HEK293 (cell line): ENCODE results near the gene IDI1.
A peak's percentile ranks its signal among the peaks of the same experiment; 100 is the strongest.

Experiments used
- FEZF1 ChIP-seq: fragments of 450-650 bp; formaldehyde crosslinking; IDR thresholded peaks from 2 replicates; pipeline ENCODE4 v1.5.1; 2016; ENCODE audit warnings: missing biosample characterization, missing genetic modification characterization
- GLIS1 ChIP-seq: fragments of 450-650 bp; formaldehyde crosslinking; IDR thresholded peaks from 2 replicates; pipeline ENCODE4 v1.5.1; 2016; ENCODE audit warnings: missing biosample characterization, missing genetic modification characterization
- GLIS2 ChIP-seq: fragments of 450-650 bp; formaldehyde crosslinking; IDR thresholded peaks from 2 replicates; pipeline ENCODE4 v1.5.1; 2016; ENCODE audit warnings: missing biosample characterization, missing genetic modification characterization
- RBAK ChIP-seq: fragments of 450-650 bp; formaldehyde crosslinking; IDR thresholded peaks from 2 replicates; pipeline ENCODE4 v1.5.1; 2016; ENCODE audit warnings: missing biosample characterization, missing genetic modification characterization
- SCRT1 ChIP-seq: fragments of 450-650 bp; formaldehyde crosslinking; IDR thresholded peaks from 2 replicates; pipeline ENCODE4 v1.5.1; 2016; ENCODE audit warnings: missing biosample characterization, missing genetic modification characterization, borderline replicate concordance
- SCRT2 ChIP-seq: fragments of 450-650 bp; formaldehyde crosslinking; IDR thresholded peaks from 2 replicates; pipeline ENCODE4 v1.5.1; 2016; ENCODE audit warnings: missing biosample characterization, missing genetic modification characterization
- YY1 ChIP-seq: fragments of 450-650 bp; formaldehyde crosslinking; IDR thresholded peaks from 2 replicates; pipeline ENCODE4 v1.5.1; 2018; ENCODE audit warnings: missing biosample characterization, missing genetic modification characterization
- ZBTB17 ChIP-seq: fragments of 450-650 bp; formaldehyde crosslinking; IDR thresholded peaks from 2 replicates; pipeline ENCODE4 v1.5.1; 2016; ENCODE audit warnings: missing biosample characterization, missing genetic modification characterization
- ZBTB48 ChIP-seq: fragments of 450-650 bp; formaldehyde crosslinking; IDR thresholded peaks from 2 replicates; pipeline ENCODE4 v1.5.1; 2016; ENCODE audit warnings: missing biosample characterization, missing genetic modification characterization
- ZNF2 ChIP-seq: fragments of 450-650 bp; formaldehyde crosslinking; IDR thresholded peaks from 2 replicates; pipeline ENCODE4 v1.5.1; 2016; ENCODE audit warnings: missing biosample characterization, missing genetic modification characterization
- ZNF214 ChIP-seq: fragments of 450-650 bp; formaldehyde crosslinking; IDR thresholded peaks from 2 replicates; pipeline ENCODE4 v1.5.1; 2017; ENCODE audit warnings: missing biosample characterization, mild to moderate bottlenecking, missing genetic modification characterization, borderline replicate concordance
- ZNF302 ChIP-seq: fragments of 450-650 bp; formaldehyde crosslinking; IDR thresholded peaks from 2 replicates; pipeline ENCODE4 v1.5.1; 2016; ENCODE audit warnings: missing biosample characterization, missing genetic modification characterization, low read depth
- ZNF324 ChIP-seq: fragments of 450-650 bp; formaldehyde crosslinking; IDR thresholded peaks from 2 replicates; pipeline ENCODE4 v1.5.1; 2016; ENCODE audit warnings: missing biosample characterization, missing genetic modification characterization
- ZNF37A ChIP-seq: fragments of 450-650 bp; IDR thresholded peaks from 2 replicates; pipeline ENCODE4 v1.5.1; 2018; ENCODE audit warnings: missing biosample characterization, missing genetic modification characterization
- ZNF426 ChIP-seq: fragments of 450-650 bp; formaldehyde crosslinking; IDR thresholded peaks from 2 replicates; pipeline ENCODE4 v1.5.1; 2017; ENCODE audit warnings: missing biosample characterization, missing genetic modification characterization, mild to moderate bottlenecking, inconsistent platforms, moderate library complexity
- ZNF433 ChIP-seq: fragments of 450-650 bp; formaldehyde crosslinking; IDR thresholded peaks from 2 replicates; pipeline ENCODE4 v1.5.1; 2016; ENCODE audit warnings: missing biosample characterization, missing genetic modification characterization, low read depth
- ZNF530 ChIP-seq: fragments of 450-650 bp; formaldehyde crosslinking; IDR thresholded peaks from 2 replicates; pipeline ENCODE4 v1.5.1; 2016; ENCODE audit warnings: low read depth, missing biosample characterization, missing genetic modification characterization
- ZNF660 ChIP-seq: fragments of 450-650 bp; IDR thresholded peaks from 2 replicates; pipeline ENCODE4 v1.5.1; 2018; ENCODE audit warnings: missing biosample characterization, mild to moderate bottlenecking, missing genetic modification characterization
- ZNF677 ChIP-seq: fragments of 450-650 bp; IDR thresholded peaks from 2 replicates; pipeline ENCODE4 v1.5.0; 2018; ENCODE audit warnings: missing biosample characterization, mild to moderate bottlenecking, missing genetic modification characterization, moderate library complexity
- ZNF701 ChIP-seq: fragments of 450-650 bp; formaldehyde crosslinking; IDR thresholded peaks from 2 replicates; pipeline ENCODE4 v1.5.1; 2016; ENCODE audit warnings: missing biosample characterization, missing genetic modification characterization
- ZNF791 ChIP-seq: fragments of 450-650 bp; formaldehyde crosslinking; IDR thresholded peaks from 2 replicates; pipeline ENCODE4 v1.5.1; 2016; ENCODE audit warnings: missing biosample characterization, missing genetic modification characterization
- ZSCAN16 ChIP-seq: fragments of 450-650 bp; formaldehyde crosslinking; IDR thresholded peaks from 2 replicates; pipeline ENCODE4 v1.5.1; 2016; ENCODE audit warnings: missing biosample characterization, missing genetic modification characterization
- TF ChIP-seq, protein P1 (sequence below): fragments of 450-650 bp; formaldehyde crosslinking; conservative IDR thresholded peaks from 2 replicates; pipeline ENCODE4 v1.5.1; 2016; ENCODE audit warnings: low read depth, missing biosample characterization, missing genetic modification characterization
- TF ChIP-seq, protein P2 (sequence below): fragments of 450-650 bp; formaldehyde crosslinking; IDR thresholded peaks from 2 replicates; pipeline ENCODE4 v1.5.1; 2016; ENCODE audit warnings: missing biosample characterization, missing genetic modification characterization, borderline replicate concordance
- TF ChIP-seq, protein P3 (sequence below): fragments of 450-650 bp; formaldehyde crosslinking; IDR thresholded peaks from 2 replicates; pipeline ENCODE4 v1.5.1; 2016; ENCODE audit warnings: missing biosample characterization, missing genetic modification characterization, low read depth

Gene IDI1

DNA sequence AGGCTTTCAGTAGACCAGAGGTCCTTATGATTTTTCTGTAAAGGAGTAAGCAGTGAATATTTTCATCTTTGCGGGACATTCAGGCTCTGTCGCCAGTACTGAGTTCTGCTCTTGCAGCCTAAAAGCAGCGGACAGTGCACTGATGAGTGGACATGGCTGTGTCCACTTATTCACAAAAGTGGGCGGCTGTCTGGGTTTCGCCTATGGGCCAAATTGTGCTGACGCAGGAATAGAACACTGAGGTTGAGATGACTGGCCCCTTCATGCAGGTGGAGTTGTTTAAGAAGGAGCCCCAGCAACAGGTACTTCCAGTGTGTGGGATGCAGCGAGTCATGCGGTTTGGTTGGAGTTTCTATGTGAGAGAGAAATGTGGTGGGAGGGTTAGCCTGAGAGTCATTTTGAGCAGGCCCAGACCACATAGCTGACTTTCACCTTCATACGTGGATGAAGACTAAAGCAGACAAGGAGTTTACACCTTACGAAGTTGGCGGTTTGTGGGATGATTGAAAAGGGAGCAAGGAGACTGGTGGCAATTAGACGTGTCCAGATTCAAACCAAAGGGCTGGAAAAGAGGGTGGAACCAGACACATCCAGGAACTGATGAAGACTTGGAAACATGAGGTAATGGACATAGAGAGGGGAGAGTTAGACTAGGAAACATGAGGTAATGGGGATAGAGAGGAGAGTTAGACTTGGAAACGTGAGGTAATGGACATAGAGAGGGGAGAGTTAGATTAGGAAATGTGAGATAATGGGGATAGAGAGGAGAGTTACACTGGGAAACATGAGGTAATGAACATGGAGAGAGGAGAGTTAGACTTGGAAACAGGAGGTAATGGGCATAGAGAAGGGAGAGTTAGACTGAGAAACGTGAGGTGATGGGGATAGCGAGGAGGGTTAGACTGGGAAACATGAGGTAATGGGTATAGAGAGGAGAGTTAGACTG lies 45.5 kb upstream of the IDI1 start (continued):
- TF ChIP-seq ZNF426 (tag by site-specific recombination) = no peak
- TF ChIP-seq, protein P1, sequence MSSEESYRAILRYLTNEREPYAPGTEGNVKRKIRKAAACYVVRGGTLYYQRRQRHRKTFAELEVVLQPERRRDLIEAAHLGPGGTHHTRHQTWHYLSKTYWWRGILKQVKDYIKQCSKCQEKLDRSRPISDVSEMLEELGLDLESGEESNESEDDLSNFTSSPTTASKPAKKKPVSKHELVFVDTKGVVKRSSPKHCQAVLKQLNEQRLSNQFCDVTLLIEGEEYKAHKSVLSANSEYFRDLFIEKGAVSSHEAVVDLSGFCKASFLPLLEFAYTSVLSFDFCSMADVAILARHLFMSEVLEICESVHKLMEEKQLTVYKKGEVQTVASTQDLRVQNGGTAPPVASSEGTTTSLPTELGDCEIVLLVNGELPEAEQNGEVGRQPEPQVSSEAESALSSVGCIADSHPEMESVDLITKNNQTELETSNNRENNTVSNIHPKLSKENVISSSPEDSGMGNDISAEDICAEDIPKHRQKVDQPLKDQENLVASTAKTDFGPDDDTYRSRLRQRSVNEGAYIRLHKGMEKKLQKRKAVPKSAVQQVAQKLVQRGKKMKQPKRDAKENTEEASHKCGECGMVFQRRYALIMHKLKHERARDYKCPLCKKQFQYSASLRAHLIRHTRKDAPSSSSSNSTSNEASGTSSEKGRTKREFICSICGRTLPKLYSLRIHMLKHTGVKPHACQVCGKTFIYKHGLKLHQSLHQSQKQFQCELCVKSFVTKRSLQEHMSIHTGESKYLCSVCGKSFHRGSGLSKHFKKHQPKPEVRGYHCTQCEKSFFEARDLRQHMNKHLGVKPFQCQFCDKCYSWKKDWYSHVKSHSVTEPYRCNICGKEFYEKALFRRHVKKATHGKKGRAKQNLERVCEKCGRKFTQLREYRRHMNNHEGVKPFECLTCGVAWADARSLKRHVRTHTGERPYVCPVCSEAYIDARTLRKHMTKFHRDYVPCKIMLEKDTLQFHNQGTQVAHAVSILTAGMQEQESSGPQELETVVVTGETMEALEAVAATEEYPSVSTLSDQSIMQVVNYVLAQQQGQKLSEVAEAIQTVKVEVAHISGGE = no peak
- no peak for TF ChIP-seq ZNF324 (tag by site-specific recombination)
- no peak for TF ChIP-seq GLIS2 (tag by site-specific recombination)
- TF ChIP-seq ZSCAN16 (tag by site-specific recombination) = no peak
- TF ChIP-seq FEZF1 (tag by site-specific recombination) = no peak
- TF ChIP-seq ZBTB48 = no peak
- TF ChIP-seq ZNF302 (tag by site-specific recombination) = no peak
- TF ChIP-seq SCRT2 (tag by site-specific recombination) = peak; percentile 82
- TF ChIP-seq GLIS1 (tag by site-specific recombination) = no peak
- TF ChIP-seq SCRT1 (tag by site-specific recombination) = peak; percentile 56; the same call in 1 of the 2 replicates
- no peak for TF ChIP-seq ZBTB17 (tag by site-specific recombination)
- TF ChIP-seq, protein P2, sequence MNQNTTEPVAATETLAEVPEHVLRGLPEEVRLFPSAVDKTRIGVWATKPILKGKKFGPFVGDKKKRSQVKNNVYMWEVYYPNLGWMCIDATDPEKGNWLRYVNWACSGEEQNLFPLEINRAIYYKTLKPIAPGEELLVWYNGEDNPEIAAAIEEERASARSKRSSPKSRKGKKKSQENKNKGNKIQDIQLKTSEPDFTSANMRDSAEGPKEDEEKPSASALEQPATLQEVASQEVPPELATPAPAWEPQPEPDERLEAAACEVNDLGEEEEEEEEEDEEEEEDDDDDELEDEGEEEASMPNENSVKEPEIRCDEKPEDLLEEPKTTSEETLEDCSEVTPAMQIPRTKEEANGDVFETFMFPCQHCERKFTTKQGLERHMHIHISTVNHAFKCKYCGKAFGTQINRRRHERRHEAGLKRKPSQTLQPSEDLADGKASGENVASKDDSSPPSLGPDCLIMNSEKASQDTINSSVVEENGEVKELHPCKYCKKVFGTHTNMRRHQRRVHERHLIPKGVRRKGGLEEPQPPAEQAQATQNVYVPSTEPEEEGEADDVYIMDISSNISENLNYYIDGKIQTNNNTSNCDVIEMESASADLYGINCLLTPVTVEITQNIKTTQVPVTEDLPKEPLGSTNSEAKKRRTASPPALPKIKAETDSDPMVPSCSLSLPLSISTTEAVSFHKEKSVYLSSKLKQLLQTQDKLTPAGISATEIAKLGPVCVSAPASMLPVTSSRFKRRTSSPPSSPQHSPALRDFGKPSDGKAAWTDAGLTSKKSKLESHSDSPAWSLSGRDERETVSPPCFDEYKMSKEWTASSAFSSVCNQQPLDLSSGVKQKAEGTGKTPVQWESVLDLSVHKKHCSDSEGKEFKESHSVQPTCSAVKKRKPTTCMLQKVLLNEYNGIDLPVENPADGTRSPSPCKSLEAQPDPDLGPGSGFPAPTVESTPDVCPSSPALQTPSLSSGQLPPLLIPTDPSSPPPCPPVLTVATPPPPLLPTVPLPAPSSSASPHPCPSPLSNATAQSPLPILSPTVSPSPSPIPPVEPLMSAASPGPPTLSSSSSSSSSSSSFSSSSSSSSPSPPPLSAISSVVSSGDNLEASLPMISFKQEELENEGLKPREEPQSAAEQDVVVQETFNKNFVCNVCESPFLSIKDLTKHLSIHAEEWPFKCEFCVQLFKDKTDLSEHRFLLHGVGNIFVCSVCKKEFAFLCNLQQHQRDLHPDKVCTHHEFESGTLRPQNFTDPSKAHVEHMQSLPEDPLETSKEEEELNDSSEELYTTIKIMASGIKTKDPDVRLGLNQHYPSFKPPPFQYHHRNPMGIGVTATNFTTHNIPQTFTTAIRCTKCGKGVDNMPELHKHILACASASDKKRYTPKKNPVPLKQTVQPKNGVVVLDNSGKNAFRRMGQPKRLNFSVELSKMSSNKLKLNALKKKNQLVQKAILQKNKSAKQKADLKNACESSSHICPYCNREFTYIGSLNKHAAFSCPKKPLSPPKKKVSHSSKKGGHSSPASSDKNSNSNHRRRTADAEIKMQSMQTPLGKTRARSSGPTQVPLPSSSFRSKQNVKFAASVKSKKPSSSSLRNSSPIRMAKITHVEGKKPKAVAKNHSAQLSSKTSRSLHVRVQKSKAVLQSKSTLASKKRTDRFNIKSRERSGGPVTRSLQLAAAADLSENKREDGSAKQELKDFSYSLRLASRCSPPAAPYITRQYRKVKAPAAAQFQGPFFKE = no peak
- no peak for TF ChIP-seq ZNF37A (tag by site-specific recombination)
- no peak for TF ChIP-seq ZNF433 (tag by site-specific recombination)
- no peak for TF ChIP-seq ZNF701 (tag by site-specific recombination)
- TF ChIP-seq ZNF214 (tag by site-specific recombination) = no peak
- no peak for TF ChIP-seq ZNF791 (tag by site-specific recombination)
- TF ChIP-seq ZNF660 (tag by site-specific recombination) = no peak
- TF ChIP-seq ZNF677 (tag by site-specific recombination) = no peak
- no peak for TF ChIP-seq YY1 (tag by site-specific recombination)
- no peak for TF ChIP-seq RBAK (tag by site-specific recombination)
- TF ChIP-seq, protein P3, sequence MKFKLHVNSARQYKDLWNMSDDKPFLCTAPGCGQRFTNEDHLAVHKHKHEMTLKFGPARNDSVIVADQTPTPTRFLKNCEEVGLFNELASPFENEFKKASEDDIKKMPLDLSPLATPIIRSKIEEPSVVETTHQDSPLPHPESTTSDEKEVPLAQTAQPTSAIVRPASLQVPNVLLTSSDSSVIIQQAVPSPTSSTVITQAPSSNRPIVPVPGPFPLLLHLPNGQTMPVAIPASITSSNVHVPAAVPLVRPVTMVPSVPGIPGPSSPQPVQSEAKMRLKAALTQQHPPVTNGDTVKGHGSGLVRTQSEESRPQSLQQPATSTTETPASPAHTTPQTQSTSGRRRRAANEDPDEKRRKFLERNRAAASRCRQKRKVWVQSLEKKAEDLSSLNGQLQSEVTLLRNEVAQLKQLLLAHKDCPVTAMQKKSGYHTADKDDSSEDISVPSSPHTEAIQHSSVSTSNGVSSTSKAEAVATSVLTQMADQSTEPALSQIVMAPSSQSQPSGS (tag by site-specific recombination) = peak; percentile 97
- TF ChIP-seq ZNF530 = no peak
- no peak for TF ChIP-seq ZNF2 (tag by site-specific recombination)
